Measurements from ENCODE around the gene ZNF423.

- TF ChIP-seq EZH2 (IDR thresholded peaks at IDR 0.05; ENCODE audit: borderline replicate concordance, low read length) (no peak), CTCF (IDR thresholded peaks at IDR 0.05; ENCODE audit: low read length) (no peak)
Observed at GRCh38 chr16:49810831-49811230, 45.1 kb downstream of the ZNF423 start.
